MG63 (cell line): Measurements from ENCODE around the gene EXOC3L4. TPM values are rescaled to one million over a fixed set of nuclear protein-coding genes. Genes with fewer than 3 reads are reported as not detected.
"Not testable (repeated sequence)": the region's sequence is repeated elsewhere in the genome, so short reads cannot be mapped to it uniquely, and the experiment has no call there.

Experiments
- DNase-seq: peaks from one replicate; pipeline ENCODE4 v3.0.0-alpha.2; 2020
- H3K27me3 ChIP-seq: fragments of 250-450 bp; sonication (Bioruptor Pico); 2 replicates; pipeline ENCODE4 v1.5.1; 2020; ENCODE audit warnings: mild to moderate bottlenecking, moderate library complexity
- H3K36me3 ChIP-seq: fragments of 250-450 bp; sonication (Bioruptor Pico); 2 replicates; pipeline ENCODE4 v1.5.1; 2020; ENCODE audit warnings: mild to moderate bottlenecking, moderate library complexity
- H3K4me3 ChIP-seq: fragments of 250-450 bp; sonication (Bioruptor Pico); 2 replicates; pipeline ENCODE4 v1.5.1; 2020; ENCODE audit warnings: mild to moderate bottlenecking, moderate library complexity
- H3K9me3 ChIP-seq: fragments of 250-450 bp; sonication (Bioruptor Pico); 2 replicates; pipeline ENCODE4 v1.5.1; 2020; ENCODE audit warnings: mild to moderate bottlenecking, moderate library complexity
- total RNA-seq: library from RNA; depleted of rRNA; stranded (reverse); fragments of >200 nt; shearing (Covaris generic); gene quantifications from 2 replicates; pipeline ENCODE4 v1.2.3, GENCODE V29; 2014; ENCODE audit warnings: low replicate concordance; rRNA removed

EXOC3L4 gene
- total RNA-seq = 0.17 TPM in 1 of 2 replicates, not detected in the other

- H3K9me3 ChIP-seq = no peaks in the 10 kb centered on the region
- no peaks in the 10 kb centered on the region for H3K27me3 ChIP-seq
- DNase-seq = no peak
- H3K4me3 ChIP-seq = no peak within 1 kb of the TSS
- no peaks in the 10 kb centered on the region for H3K36me3 ChIP-seq
Measured at GRCh38 chr14:103094406-103095209, at the start of gene EXOC3L4. Gene EXOC3L4 (plus strand): TSS chr14:103094725. CDS start chr14:103100220, 5,495 bp downstream.

- DNase-seq = no peak
- H3K4me3 ChIP-seq = no peak overlapping the region
- no peaks in the 10 kb centered on the region for H3K9me3 ChIP-seq
Measured at GRCh38 chr14:103045371-103045869, 49.1 kb upstream of the EXOC3L4 start.

GRCh38 chr14:103047453-103047852, 47.1 kb upstream of the EXOC3L4 start:
- H3K27me3 ChIP-seq, H3K36me3 ChIP-seq, H3K4me3 ChIP-seq, H3K9me3 ChIP-seq, DNase-seq: not testable (repeated sequence)

More at GRCh38 chr14:103045371-103045869, 49.1 kb upstream of the EXOC3L4 start:
- H3K27me3 ChIP-seq = no peaks in the 10 kb centered on the region
- peaks cover 9% of the 10 kb centered on the region for H3K36me3 ChIP-seq

- Histone ChIP-seq H3K36me3 (peaks cover 2% of the 10 kb centered on the region; the same call in 1 of the 2 replicates), H3K4me3 (no peak overlapping the region), H3K27me3 (no peaks in the 10 kb centered on the region), H3K9me3 (no peaks in the 10 kb centered on the region)
- DNase-seq = no peak
Measured at GRCh38 chr14:103050935-103051334, 43.6 kb upstream of the EXOC3L4 start.

- no peaks in the 10 kb centered on the region for H3K9me3 ChIP-seq
- H3K4me3 ChIP-seq = no peak overlapping the region
- peaks cover 2% of the 10 kb centered on the region; the same call in 1 of the 2 replicates for H3K36me3 ChIP-seq
- DNase-seq = no peak
- H3K27me3 ChIP-seq = no peaks in the 10 kb centered on the region
Measured at GRCh38 chr14:103052407-103052806, 42.1 kb upstream of the EXOC3L4 start.

- no peaks in the 10 kb centered on the region for H3K27me3 ChIP-seq
- H3K4me3 ChIP-seq = peak overlapping the region; percentile 62
- H3K36me3 ChIP-seq = peaks cover 2% of the 10 kb centered on the region; the same call in 1 of the 2 replicates
- no peaks in the 10 kb centered on the region for H3K9me3 ChIP-seq
- no peak for DNase-seq
Measured at GRCh38 chr14:103055695-103056094, 38.8 kb upstream of the EXOC3L4 start.

- no peaks in the 10 kb centered on the region for H3K9me3 ChIP-seq
- peak; percentile 82 for DNase-seq
Measured at GRCh38 chr14:103056322-103057027, 38.0 kb upstream of the EXOC3L4 start.

GRCh38 chr14:103057028-103057371, 37.5 kb upstream of the EXOC3L4 start:
- no peak for DNase-seq
- Histone ChIP-seq H3K27me3 (no peaks in the 10 kb centered on the region), H3K4me3 (peak overlapping the region; percentile 62), H3K9me3 (no peaks in the 10 kb centered on the region), H3K36me3 (peaks cover 2% of the 10 kb centered on the region; the same call in 1 of the 2 replicates)

More at GRCh38 chr14:103056322-103057027, 38.0 kb upstream of the EXOC3L4 start:
- H3K36me3 ChIP-seq = peaks cover 2% of the 10 kb centered on the region; the same call in 1 of the 2 replicates
- no peaks in the 10 kb centered on the region for H3K27me3 ChIP-seq
- H3K4me3 ChIP-seq = peak overlapping the region; percentile 62

GRCh38 chr14:103057372-103058163, 37.0 kb upstream of the EXOC3L4 start, which contains the start of gene CDC42BPB:
Gene CDC42BPB (minus strand): TSS chr14:103057549. CDS start chr14:103057173, 376 bp downstream.
- Histone ChIP-seq H3K9me3 (no peaks in the 10 kb centered on the region), H3K4me3 (peak within 1 kb of the TSS; percentile 86), H3K36me3 (peaks cover 2% of the 10 kb centered on the region; the same call in 1 of the 2 replicates), H3K27me3 (no peaks in the 10 kb centered on the region)
- DNase-seq = peak; percentile 89

GRCh38 chr14:103058164-103059055, 36.1 kb upstream of the EXOC3L4 start:
- Histone ChIP-seq H3K36me3 (peaks cover 2% of the 10 kb centered on the region; the same call in 1 of the 2 replicates), H3K27me3 (no peaks in the 10 kb centered on the region), H3K9me3 (no peaks in the 10 kb centered on the region), H3K4me3 (peak overlapping the region; percentile 86)
- DNase-seq = no peak

- no peaks in the 10 kb centered on the region for H3K27me3 ChIP-seq
- no peaks in the 10 kb centered on the region for H3K9me3 ChIP-seq
- H3K36me3 ChIP-seq = peaks cover 2% of the 10 kb centered on the region; the same call in 1 of the 2 replicates
- no peak for DNase-seq
- no peak overlapping the region for H3K4me3 ChIP-seq
Measured at GRCh38 chr14:103059556-103059955, 35.0 kb upstream of the EXOC3L4 start.

- Histone ChIP-seq H3K36me3 (no peaks in the 10 kb centered on the region), H3K9me3 (no peaks in the 10 kb centered on the region), H3K27me3 (no peaks in the 10 kb centered on the region), H3K4me3 (no peak overlapping the region)
- DNase-seq = no peak
Measured at GRCh38 chr14:103061482-103061976, 33.0 kb upstream of the EXOC3L4 start.

- H3K4me3 ChIP-seq = no peak overlapping the region
- no peak for DNase-seq
- no peaks in the 10 kb centered on the region for H3K9me3 ChIP-seq
- H3K27me3 ChIP-seq = no peaks in the 10 kb centered on the region
- H3K36me3 ChIP-seq = no peaks in the 10 kb centered on the region
Measured at GRCh38 chr14:103064436-103064835, 30.1 kb upstream of the EXOC3L4 start.

- Histone ChIP-seq H3K4me3 (no peak overlapping the region), H3K9me3 (no peaks in the 10 kb centered on the region), H3K27me3 (no peaks in the 10 kb centered on the region), H3K36me3 (no peaks in the 10 kb centered on the region)
- no peak for DNase-seq
Measured at GRCh38 chr14:103064978-103065377, 29.5 kb upstream of the EXOC3L4 start.

GRCh38 chr14:103065861-103066260, 28.7 kb upstream of the EXOC3L4 start:
- Histone ChIP-seq H3K4me3 (no peak overlapping the region), H3K36me3 (no peaks in the 10 kb centered on the region), H3K9me3 (no peaks in the 10 kb centered on the region), H3K27me3 (no peaks in the 10 kb centered on the region)
- no peak for DNase-seq
